Measurements from ENCODE around the gene HSP90AA1. TPM values are rescaled to one million over a fixed set of nuclear protein-coding genes. Genes with fewer than 3 reads are reported as not detected.

Gene HSP90AA1
- total and polyA plus RNA-seq, 2 of the 8 experiments (the other 6 are each of a cell fraction or from before 2014, with no cell fraction given) = 339 to 878 TPM

GRCh38 chr14:102096569-102097188 lies 9.8 kb upstream of the HSP90AA1 start (continued):
- TF ChIP-seq NANOG (IDR thresholded peaks at IDR 0.05; ENCODE audit: insufficient read depth, low read depth, low read length, poor library complexity, severe bottlenecking) (no peak), EP300 (IDR thresholded peaks at IDR 0.05; ENCODE audit: borderline replicate concordance in 1 of 2, low read depth in 2 of 2, low read length in 2 of 2) (no peak), E2F6 (IDR thresholded peaks at IDR 0.05) (0 out of 2 replicates have a peak, but pooled peaks have one; percentile 19), MAX (IDR thresholded peaks at IDR 0.05) (peak; percentile 53; the same call in 1 of the 2 replicates), RAD21 (IDR thresholded peaks at IDR 0.05 in 1 of 2, conservative IDR thresholded peaks at IDR 0.05 in 1 of 2; ENCODE audit: low read depth in 2 of 2, low read length in 2 of 2) (peak; percentile 85 to 91), ASH2L (IDR thresholded peaks at IDR 0.05; ENCODE audit: low read length) (peak; percentile 6), ZNF274 (IDR thresholded peaks at IDR 0.05; ENCODE audit: borderline replicate concordance, extremely low read depth, low read length) (no peak), EZH2 (IDR thresholded peaks at IDR 0.05; ENCODE audit: low read depth, low read length, severe bottlenecking) (no peak), BCL11A (IDR thresholded peaks at IDR 0.05; ENCODE audit: low read depth in 2 of 2, low read length in 2 of 2) (no peak), EGR1 (IDR thresholded peaks at IDR 0.05; ENCODE audit: borderline replicate concordance, low read depth, low read length) (no peak), CBX8 (IDR thresholded peaks at IDR 0.05; ENCODE audit: borderline replicate concordance, low read depth, low read length) (no peak)
- TF ChIP-seq, protein P1, sequence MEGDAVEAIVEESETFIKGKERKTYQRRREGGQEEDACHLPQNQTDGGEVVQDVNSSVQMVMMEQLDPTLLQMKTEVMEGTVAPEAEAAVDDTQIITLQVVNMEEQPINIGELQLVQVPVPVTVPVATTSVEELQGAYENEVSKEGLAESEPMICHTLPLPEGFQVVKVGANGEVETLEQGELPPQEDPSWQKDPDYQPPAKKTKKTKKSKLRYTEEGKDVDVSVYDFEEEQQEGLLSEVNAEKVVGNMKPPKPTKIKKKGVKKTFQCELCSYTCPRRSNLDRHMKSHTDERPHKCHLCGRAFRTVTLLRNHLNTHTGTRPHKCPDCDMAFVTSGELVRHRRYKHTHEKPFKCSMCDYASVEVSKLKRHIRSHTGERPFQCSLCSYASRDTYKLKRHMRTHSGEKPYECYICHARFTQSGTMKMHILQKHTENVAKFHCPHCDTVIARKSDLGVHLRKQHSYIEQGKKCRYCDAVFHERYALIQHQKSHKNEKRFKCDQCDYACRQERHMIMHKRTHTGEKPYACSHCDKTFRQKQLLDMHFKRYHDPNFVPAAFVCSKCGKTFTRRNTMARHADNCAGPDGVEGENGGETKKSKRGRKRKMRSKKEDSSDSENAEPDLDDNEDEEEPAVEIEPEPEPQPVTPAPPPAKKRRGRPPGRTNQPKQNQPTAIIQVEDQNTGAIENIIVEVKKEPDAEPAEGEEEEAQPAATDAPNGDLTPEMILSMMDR (IDR thresholded peaks at IDR 0.05; ENCODE audit: control extremely low read depth in 1 of 3, insufficient read depth in 1 of 3, low read depth in 1 of 3, low read length in 3 of 3) = peak; percentile 60 to 80 (median 78)

Measured in H1 (cell line).